Iris pigment epithelial cell (primary cell): ENCODE data around the gene TREML2.

Experiments used
- DNase-seq: peaks from one replicate; pipeline ENCODE4 v3.0.0-alpha.2; 2011; ENCODE audit warnings: low read depth

Gene TREML2

GRCh38 chr6:41176189-41176588 is 24.8 kb downstream of the TREML2 start:
- DNase-seq = no peak

- DNase-seq = no peak
Measured at GRCh38 chr6:41175084-41175483, 25.9 kb downstream of the TREML2 start.

- no peak for DNase-seq
Measured at GRCh38 chr6:41174610-41175009, 26.3 kb downstream of the TREML2 start.

GRCh38 chr6:41171908-41172307 is 29.0 kb downstream of the TREML2 start:
- DNase-seq = no peak

GRCh38 chr6:41170547-41171160 is 30.3 kb downstream of the TREML2 start:
- DNase-seq = no peak

GRCh38 chr6:41167173-41167963 is 33.6 kb downstream of the TREML2 start:
- peak; percentile 30 for DNase-seq

- no peak for DNase-seq
Measured at GRCh38 chr6:41164551-41165120, 36.3 kb downstream of the TREML2 start.

GRCh38 chr6:41163419-41163717 is 37.6 kb downstream of the TREML2 start:
- DNase-seq = no peak

- DNase-seq = no peak
Measured at GRCh38 chr6:41162687-41163418, 38.1 kb downstream of the TREML2 start, which contains the start of gene TREM2. TSS of gene TREM2 (minus strand) at chr6:41163116. CDS start at chr6:41163082, 34 bp downstream.

- no peak for DNase-seq
Measured at GRCh38 chr6:41161851-41162552, 38.9 kb downstream of the TREML2 start.

- no peak for DNase-seq
Measured at GRCh38 chr6:41161380-41161779, 39.6 kb downstream of the TREML2 start.

- no peak for DNase-seq
Measured at GRCh38 chr6:41160933-41161332, 40.0 kb downstream of the TREML2 start.

GRCh38 chr6:41159415-41160082 is 41.4 kb downstream of the TREML2 start:
- DNase-seq = no peak

- DNase-seq = no peak
Measured at GRCh38 chr6:41157323-41157722, 43.6 kb downstream of the TREML2 start.

- no peak for DNase-seq
Measured at GRCh38 chr6:41156771-41157170, 44.2 kb downstream of the TREML2 start.

GRCh38 chr6:41156001-41156400 is 44.9 kb downstream of the TREML2 start:
- DNase-seq = no peak

- DNase-seq = peak; percentile 53
Measured at GRCh38 chr6:41155132-41155805, 45.7 kb downstream of the TREML2 start.

GRCh38 chr6:41153992-41154625 is 46.8 kb downstream of the TREML2 start, which contains the start of gene TREML1:
TSS of gene TREML1 (minus strand) at chr6:41154347. CDS start at chr6:41154288, 59 bp downstream.
- DNase-seq = no peak

- DNase-seq = no peak
Measured at GRCh38 chr6:41153451-41153850, 47.5 kb downstream of the TREML2 start.

GRCh38 chr6:41150671-41151070 is 50.3 kb downstream of the TREML2 start:
- DNase-seq = no peak
